HUES64 (cell line): ENCODE data around the gene GUK1.
A peak's percentile ranks its signal among the peaks of the same experiment; 100 is the strongest.

Source experiments
- H3K27ac ChIP-seq: 2 replicates; pipeline ENCODE4 v1.7.0; 2013; ENCODE audit warnings: low read depth, low read length, inconsistent platforms
- H3K27me3 ChIP-seq: 2 replicates; pipeline ENCODE4 v1.6.1; 2013; ENCODE audit warnings: mild to moderate bottlenecking, low read length; ENCODE audit not compliant: insufficient read depth
- H3K36me3 ChIP-seq: 2 replicates; pipeline ENCODE4 v1.6.1; 2013; ENCODE audit warnings: mild to moderate bottlenecking, low read length; ENCODE audit not compliant: insufficient read depth
- H3K4me1 ChIP-seq: 2 replicates; pipeline ENCODE4 v1.6.1; 2013; ENCODE audit warnings: mild to moderate bottlenecking, low read length, moderate library complexity; ENCODE audit not compliant: insufficient read depth
- H3K4me3 ChIP-seq: 2 replicates; pipeline ENCODE4 v1.5.1; 2013; ENCODE audit warnings: mild to moderate bottlenecking, low read length, moderate library complexity
- H3K9ac ChIP-seq: 2 replicates; pipeline ENCODE4 v1.6.1; 2013; ENCODE audit warnings: mild to moderate bottlenecking, low read depth, low read length
- H3K9me3 ChIP-seq: 2 replicates; pipeline ENCODE4 v1.6.1; 2013; ENCODE audit warnings: low read depth, low read length; ENCODE audit not compliant: insufficient read depth
- WGBS: fragments of 150-250, 120-280 bp; methylation state at CpG from one replicate; pipeline ENCODE4 v1.1.7; 2013; ENCODE audit warnings: missing lambda C conversion rate; 5-methylcytosine and 5-hydroxymethylcytosine counted together

GUK1 gene

DNA sequence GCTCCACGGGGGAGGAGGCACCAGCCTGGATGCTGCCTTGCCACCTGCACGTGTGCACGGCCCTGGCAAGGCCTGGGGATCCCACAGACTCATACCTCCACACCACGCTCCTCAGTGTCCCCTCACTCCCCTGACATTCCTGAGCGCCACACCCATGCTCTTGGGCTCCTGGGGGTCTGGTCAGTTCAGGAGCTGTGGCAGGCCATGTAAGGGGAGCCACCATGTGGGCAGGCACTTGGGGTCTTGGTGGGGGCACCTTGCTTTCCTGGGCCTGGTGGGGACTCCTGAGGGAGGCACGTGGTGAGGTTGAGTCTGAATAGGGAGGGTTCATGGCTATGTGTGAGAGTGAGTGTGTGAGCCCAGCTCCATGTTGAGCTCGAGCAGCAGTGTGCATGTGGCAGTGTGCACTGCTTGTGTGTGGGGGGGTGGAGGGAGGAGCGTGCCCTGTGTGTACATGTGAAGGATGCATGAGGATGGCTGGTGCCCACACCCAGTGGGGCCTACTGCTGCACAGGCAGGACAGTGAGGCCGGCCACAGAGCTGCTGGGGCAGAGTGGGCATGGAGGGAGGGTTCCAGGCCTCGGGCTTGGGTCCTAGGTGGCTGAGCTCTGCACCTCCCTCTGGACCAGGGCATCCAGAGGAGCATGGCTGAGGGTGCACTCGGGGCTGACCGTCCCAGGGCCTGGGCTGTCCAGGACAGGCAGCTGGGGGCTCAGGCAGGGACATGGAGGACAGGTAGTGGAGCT is 11.3 kb downstream of the GUK1 start:
- Histone ChIP-seq H3K4me1 (0 out of 2 replicates have a peak, but pooled peaks cover 5% of the 10 kb centered on the region), H3K27me3 (no peaks in the 10 kb centered on the region), H3K9me3 (no peaks in the 10 kb centered on the region), H3K9ac (peak overlapping the region; percentile 41; the same call in 1 of the 2 replicates), H3K4me3 (no peak overlapping the region), H3K36me3 (0 out of 2 replicates have a peak, but pooled peaks cover 3% of the 10 kb centered on the region), H3K27ac (no peak overlapping the region)
- WGBS = 93% methylated on average over 12 of the region's 12 CpGs

DNA sequence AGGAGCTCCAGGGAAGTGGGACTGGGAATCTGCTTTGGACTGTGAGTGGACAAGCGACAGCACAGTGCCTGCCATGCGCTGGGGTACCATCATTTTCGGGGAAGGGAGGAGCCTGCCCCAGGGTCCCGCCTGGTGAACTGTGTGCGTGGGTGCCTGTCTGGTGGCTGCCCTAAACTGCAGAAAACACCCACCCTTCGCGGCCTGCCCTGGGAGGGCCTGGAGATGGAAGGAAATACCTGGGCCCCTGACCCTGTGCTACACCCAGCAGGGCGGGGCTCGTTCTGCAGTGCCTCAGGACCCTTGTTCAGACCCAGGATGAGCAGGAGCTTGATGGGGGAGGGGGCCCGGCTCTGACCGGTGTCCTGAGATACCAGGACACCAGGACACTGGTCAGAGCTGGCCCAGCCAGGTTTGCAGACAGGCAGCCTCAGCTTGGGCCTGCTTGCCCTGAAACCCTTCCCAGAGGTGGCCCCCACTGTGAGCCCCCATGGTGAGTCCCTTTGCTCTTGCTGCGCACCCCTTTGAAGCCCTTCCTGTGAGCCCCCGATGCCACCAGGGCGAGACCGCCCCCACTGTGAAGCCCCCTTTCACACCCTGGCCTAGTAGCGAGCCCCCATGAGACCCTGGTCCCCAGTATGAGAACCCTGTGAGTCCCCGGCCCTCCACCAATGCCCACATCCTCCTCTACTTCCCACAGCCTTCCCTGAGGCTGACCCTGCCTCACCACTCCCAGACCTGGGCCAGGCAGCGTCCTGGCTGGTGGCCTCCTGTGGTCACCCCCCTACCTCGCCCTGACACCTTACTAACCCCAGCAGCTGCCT is 12.2 kb downstream of the GUK1 start:
- no peak overlapping the region for H3K27ac ChIP-seq
- H3K9me3 ChIP-seq = no peaks in the 10 kb centered on the region
- WGBS = 94% methylated on average over 19 of the region's 19 CpGs
- no peak overlapping the region for H3K4me3 ChIP-seq
- no peak overlapping the region for H3K9ac ChIP-seq
- no peaks in the 10 kb centered on the region for H3K27me3 ChIP-seq
- no peaks in the 10 kb centered on the region for H3K36me3 ChIP-seq
- 0 out of 2 replicates have a peak, but pooled peaks cover 5% of the 10 kb centered on the region for H3K4me1 ChIP-seq

DNA sequence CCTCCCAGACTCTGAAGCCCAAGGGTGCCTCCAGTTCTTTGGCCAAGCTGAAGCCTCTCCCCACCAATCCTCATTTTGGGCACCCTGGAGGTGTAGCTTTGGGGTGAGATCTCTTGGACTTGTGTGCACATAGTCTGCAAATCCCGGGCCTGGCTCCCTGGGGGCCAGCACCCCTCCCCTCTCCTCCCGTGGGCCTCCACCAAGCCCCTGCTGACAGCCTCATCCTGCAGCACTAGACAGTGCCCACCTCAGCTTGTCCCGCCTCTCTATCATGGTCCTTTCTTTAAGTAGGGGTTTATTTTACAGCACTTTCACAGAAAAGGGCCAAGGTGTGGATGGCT is 12.8 kb downstream of the GUK1 start:
- Histone ChIP-seq H3K27me3 (peaks cover 3% of the 10 kb centered on the region; the same call in 1 of the 2 replicates), H3K4me3 (no peak overlapping the region), H3K9ac (no peak overlapping the region), H3K9me3 (no peaks in the 10 kb centered on the region), H3K27ac (no peak overlapping the region), H3K36me3 (no peaks in the 10 kb centered on the region), H3K4me1 (0 out of 2 replicates have a peak, but pooled peaks cover 5% of the 10 kb centered on the region)
- WGBS = 78% methylated on average over 3 of the region's 3 CpGs

DNA sequence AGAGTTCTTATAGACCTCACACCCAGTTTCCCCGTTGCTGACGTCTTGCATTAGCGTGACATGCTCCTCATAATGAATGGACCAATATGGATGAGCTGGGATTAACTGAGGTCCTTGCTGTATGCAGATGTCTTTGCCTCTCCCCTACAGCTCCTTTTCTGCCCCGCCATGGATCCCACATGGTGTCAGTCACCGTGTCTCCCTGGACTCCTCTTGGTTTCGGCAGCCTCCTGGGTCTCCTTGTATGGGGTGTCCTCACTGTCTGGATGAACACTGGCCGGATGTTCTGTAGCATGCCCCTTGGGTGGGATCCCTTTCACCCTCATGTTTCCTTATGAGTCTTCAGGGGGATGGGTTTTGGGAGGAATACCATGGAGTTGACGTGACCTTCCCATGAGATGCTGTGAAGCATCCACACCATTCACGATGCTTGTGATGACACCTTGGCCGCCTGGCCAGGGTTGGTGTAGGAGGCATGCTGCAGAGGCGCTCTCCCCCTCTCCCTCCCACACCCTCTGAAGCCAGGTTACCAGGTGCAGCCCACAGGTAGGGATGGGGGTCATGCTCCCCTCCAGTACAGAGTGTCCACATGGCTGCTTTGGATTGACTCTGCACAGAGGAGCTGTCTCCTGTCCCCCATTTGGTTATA is 14.1 kb downstream of the GUK1 start:
- Histone ChIP-seq H3K9me3 (no peaks in the 10 kb centered on the region), H3K4me3 (no peak overlapping the region), H3K4me1 (0 out of 2 replicates have a peak, but pooled peaks cover 2% of the 10 kb centered on the region), H3K27me3 (peaks cover 14% of the 10 kb centered on the region), H3K36me3 (no peaks in the 10 kb centered on the region), H3K9ac (no peak overlapping the region; the same call in 1 of the 2 replicates), H3K27ac (no peak overlapping the region)
- WGBS = 88% methylated on average over 11 of the region's 11 CpGs

GRCh38 chr1:228154670-228155571 is 14.8 kb downstream of the GUK1 start:
- H3K4me1 ChIP-seq = no peaks in the 10 kb centered on the region
- no peaks in the 10 kb centered on the region for H3K36me3 ChIP-seq
- WGBS = 86% methylated on average over 20 of the region's 20 CpGs
- H3K27ac ChIP-seq = no peak overlapping the region
- no peaks in the 10 kb centered on the region for H3K9me3 ChIP-seq
- H3K27me3 ChIP-seq = peaks cover 15% of the 10 kb centered on the region
- H3K4me3 ChIP-seq = no peak overlapping the region
- no peak overlapping the region for H3K9ac ChIP-seq

- no peaks in the 10 kb centered on the region for H3K36me3 ChIP-seq
- peaks cover 15% of the 10 kb centered on the region for H3K27me3 ChIP-seq
- no peak overlapping the region for H3K9ac ChIP-seq
- no peaks in the 10 kb centered on the region for H3K4me1 ChIP-seq
- no peak overlapping the region for H3K4me3 ChIP-seq
- H3K27ac ChIP-seq = no peak overlapping the region
- H3K9me3 ChIP-seq = no peaks in the 10 kb centered on the region
- WGBS = 91% methylated on average over 16 of the region's 16 CpGs
Observed at GRCh38 chr1:228155596-228156514, 15.8 kb downstream of the GUK1 start.

DNA sequence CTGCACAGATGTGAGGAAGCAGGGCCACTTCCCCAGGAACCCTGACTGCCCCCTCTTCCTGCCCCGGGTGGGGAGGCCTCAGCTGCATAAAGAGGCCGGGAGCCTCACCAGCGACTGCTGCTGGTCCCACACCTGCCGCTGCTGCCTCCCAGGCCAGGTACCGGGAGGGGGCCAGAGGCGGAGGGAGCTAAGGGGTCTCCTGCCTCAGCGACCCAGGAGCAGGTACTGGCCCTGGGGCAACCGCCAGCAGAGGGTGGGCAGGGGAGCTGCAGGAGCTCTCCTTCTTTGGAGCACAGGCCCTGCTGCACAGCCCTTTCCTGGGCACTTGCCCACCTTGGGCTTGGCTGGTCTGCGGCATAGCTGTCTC is 16.4 kb downstream of the GUK1 start:
- H3K4me3 ChIP-seq = no peak overlapping the region
- 89% methylated on average over 9 of the region's 9 CpGs for WGBS
- no peaks in the 10 kb centered on the region for H3K4me1 ChIP-seq
- H3K9me3 ChIP-seq = no peaks in the 10 kb centered on the region
- H3K27me3 ChIP-seq = peaks cover 15% of the 10 kb centered on the region
- H3K36me3 ChIP-seq = no peaks in the 10 kb centered on the region
- H3K27ac ChIP-seq = no peak overlapping the region
- H3K9ac ChIP-seq = no peak overlapping the region

DNA sequence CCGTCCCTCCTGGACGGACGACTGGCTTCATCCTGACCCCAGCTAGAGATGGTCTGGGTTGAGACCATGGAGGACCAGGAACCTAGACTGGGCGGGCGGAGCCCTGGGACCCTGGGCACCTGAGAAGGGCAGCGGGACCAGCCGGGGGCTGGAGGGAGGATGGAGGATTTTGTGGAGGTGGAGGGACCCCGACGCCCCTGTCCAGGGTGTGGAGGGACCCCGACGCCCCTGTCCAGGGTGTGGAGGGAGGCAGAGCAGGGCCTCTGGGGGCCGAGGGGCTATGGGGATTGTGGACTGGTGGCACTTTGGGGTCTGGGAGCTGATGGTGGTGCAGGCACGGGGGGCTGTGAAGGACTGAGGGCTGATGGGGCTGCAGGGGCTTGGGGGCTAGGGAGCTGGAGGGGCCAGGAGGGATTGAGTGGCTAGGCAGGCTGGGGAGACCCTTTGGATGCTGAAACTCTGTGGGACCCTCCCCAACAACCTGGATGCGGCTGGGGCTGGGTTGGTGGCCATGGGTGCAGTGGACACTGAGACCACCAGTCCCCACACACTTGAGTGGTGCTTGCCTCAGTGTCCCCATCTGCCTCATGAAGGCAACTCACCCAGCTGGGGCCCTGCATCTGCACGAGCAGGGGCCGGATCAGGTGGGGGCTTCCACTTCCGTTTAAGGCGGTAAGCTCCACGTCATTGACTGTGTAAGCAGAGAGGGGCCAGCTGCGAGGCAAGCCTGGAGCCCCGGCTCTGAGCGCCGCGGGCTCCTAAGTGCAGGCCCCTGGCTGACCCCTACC is 17.1 kb downstream of the GUK1 start:
- Histone ChIP-seq H3K9me3 (no peaks in the 10 kb centered on the region), H3K36me3 (no peaks in the 10 kb centered on the region), H3K27me3 (peaks cover 15% of the 10 kb centered on the region), H3K27ac (no peak overlapping the region), H3K9ac (no peak overlapping the region), H3K4me1 (0 out of 2 replicates have a peak, but pooled peaks cover 1% of the 10 kb centered on the region), H3K4me3 (no peak overlapping the region)
- WGBS = 92% methylated on average over 24 of the region's 24 CpGs

GRCh38 chr1:228157729-228158126 is 17.6 kb downstream of the GUK1 start:
- H3K4me3 ChIP-seq = no peak overlapping the region
- no peaks in the 10 kb centered on the region for H3K9me3 ChIP-seq
- H3K36me3 ChIP-seq = no peaks in the 10 kb centered on the region
- H3K4me1 ChIP-seq = 0 out of 2 replicates have a peak, but pooled peaks cover 7% of the 10 kb centered on the region
- peaks cover 15% of the 10 kb centered on the region for H3K27me3 ChIP-seq
- no peak overlapping the region for H3K27ac ChIP-seq
- no peak overlapping the region for H3K9ac ChIP-seq
- WGBS = 94% methylated on average over 43 of the region's 43 CpGs
